ENCODE data around the gene CPED1. TPM values are rescaled to one million over a fixed set of nuclear protein-coding genes. Genes with fewer than 3 reads are reported as not detected.

Gene CPED1
- total RNA-seq, 1 donor from 2014 or later, result 0.09 TPM

DNA sequence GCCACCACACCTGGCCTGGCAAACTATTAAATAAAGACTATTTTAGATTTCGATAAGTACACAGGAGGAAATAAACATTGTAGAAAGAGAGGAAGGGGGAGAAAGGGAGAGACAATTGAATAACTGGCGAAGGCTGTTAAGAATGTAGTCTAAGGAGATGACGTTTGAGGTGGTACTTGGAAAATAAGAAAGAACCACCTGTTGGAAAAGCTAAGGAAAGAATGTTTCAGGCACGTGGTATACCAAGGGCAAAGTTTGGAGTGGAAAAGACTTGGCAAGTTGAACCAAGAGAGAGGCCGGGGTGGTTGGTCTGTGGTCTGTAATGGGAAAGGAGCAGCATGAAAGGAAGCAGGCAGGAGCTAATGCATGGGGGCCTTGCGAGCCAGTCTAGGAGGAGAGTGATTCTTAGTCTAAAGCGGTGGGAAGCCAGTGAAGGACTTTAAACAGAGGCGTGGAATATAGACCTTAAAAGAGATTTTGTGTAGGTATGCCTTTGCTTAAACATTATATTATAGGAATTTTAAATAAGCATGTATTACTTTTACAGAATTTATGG is 28.5 kb upstream of the CPED1 start:
- no peak overlapping the region for H3K27ac Mint-ChIP-seq
- intact Hi-C loops (cut with micrococcal nuclease), result no loop called here

DNA sequence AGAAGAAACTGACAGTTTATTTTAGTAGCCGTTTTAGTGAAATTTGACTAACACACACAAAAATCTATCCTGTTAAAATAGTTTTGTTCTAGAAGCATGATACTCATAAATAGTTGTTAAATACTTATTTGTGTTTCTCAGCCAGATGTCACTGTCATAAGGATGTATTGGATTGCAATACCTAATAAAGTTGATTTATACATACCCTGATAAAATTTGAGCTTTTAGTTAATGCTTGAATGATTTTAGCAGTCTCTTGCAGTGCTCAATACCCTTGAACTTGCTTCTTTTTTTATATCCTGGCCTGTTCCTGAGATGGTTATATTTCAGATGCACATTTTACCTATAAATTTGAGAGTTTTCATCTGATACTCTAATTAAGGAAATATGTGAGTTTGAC is 27.8 kb upstream of the CPED1 start:
- CTCF ChIA-PET, result no interaction called here
- intact Hi-C loops (cut with micrococcal nuclease), result no loop called here
- POLR2A ChIA-PET, result interaction anchor here (1.4 kb wide), 1 partner anchor 10 kb away, joined by 24 read pairs; the partner anchor contains the start of gene ING3
- TF ChIP-seq, protein P1, sequence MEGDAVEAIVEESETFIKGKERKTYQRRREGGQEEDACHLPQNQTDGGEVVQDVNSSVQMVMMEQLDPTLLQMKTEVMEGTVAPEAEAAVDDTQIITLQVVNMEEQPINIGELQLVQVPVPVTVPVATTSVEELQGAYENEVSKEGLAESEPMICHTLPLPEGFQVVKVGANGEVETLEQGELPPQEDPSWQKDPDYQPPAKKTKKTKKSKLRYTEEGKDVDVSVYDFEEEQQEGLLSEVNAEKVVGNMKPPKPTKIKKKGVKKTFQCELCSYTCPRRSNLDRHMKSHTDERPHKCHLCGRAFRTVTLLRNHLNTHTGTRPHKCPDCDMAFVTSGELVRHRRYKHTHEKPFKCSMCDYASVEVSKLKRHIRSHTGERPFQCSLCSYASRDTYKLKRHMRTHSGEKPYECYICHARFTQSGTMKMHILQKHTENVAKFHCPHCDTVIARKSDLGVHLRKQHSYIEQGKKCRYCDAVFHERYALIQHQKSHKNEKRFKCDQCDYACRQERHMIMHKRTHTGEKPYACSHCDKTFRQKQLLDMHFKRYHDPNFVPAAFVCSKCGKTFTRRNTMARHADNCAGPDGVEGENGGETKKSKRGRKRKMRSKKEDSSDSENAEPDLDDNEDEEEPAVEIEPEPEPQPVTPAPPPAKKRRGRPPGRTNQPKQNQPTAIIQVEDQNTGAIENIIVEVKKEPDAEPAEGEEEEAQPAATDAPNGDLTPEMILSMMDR (IDR thresholded peaks at IDR 0.05), result no peak
- ATAC-seq (ENCODE audit: low read depth) (no peak), DNase-seq (no peak)
- Mint-ChIP-seq H3K4me3 (no peak overlapping the region), H3K4me1 (peaks cover 13% of the 10 kb centered on the region), H3K9me3 (no peaks in the 10 kb centered on the region), H3K27ac (no peak overlapping the region), H3K36me3 (ENCODE audit: low read depth) (peaks cover 67% of the 10 kb centered on the region), H3K27me3 (no peaks in the 10 kb centered on the region)

More for the DNA sequence above, 28.5 kb upstream of the CPED1 start:
- TF ChIP-seq, protein P1 (IDR thresholded peaks at IDR 0.05), result no peak
- no peak for ATAC-seq (ENCODE audit: low read depth)
- no peak overlapping the region for H3K4me3 Mint-ChIP-seq
- H3K36me3 Mint-ChIP-seq (ENCODE audit: low read depth), result peaks cover 66% of the 10 kb centered on the region
- no peaks in the 10 kb centered on the region for H3K27me3 Mint-ChIP-seq
- no peak for DNase-seq
- H3K4me1 Mint-ChIP-seq, result peaks cover 13% of the 10 kb centered on the region
- POLR2A ChIA-PET, result interaction anchor here (1.4 kb wide), 1 partner anchor 9 kb away, joined by 24 read pairs; the partner anchor contains the start of gene ING3
- CTCF ChIA-PET, result no interaction called here
- H3K9me3 Mint-ChIP-seq, result no peaks in the 10 kb centered on the region

DNA sequence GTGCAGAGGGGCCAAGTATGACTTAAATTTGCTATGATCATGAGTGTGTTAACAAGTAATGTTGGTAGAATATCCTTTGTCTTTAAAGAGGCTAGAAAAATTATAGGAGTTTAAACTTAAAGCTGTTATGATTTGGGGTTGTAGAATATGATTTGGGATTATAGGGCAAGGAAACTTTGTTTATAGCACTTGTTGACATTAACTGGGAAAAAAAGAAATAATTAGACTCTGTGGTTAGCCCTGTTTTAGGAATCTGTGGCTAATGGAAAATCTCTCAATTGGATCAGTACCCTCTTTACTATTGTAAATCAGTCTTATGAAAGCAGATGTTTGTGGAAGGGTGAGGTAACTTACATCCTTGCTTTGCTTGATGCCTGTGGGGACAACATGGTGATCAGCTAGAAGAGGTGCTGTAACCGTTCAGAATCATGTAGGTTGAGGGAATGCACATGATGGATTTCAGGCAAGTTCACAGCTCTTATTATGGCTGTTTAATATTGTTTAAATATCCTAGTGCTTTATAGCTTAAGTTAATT is 26.8 kb upstream of the CPED1 start:
- intact Hi-C loops (cut with micrococcal nuclease), result no loop called here
- ATAC-seq (ENCODE audit: low read depth) (no peak), DNase-seq (no peak)
- H3K4me1 Mint-ChIP-seq, result peaks cover 10% of the 10 kb centered on the region
- ChIA-PET POLR2A (interaction anchor here (0.7 kb wide), 1 partner anchor 11 kb away, joined by 3 read pairs; the partner anchor contains the start of gene ING3), CTCF (no interaction called here)
- H3K36me3 Mint-ChIP-seq (ENCODE audit: low read depth), result peaks cover 69% of the 10 kb centered on the region
- no peak overlapping the region for H3K27ac Mint-ChIP-seq
- no peaks in the 10 kb centered on the region for H3K9me3 Mint-ChIP-seq
- no peak overlapping the region for H3K4me3 Mint-ChIP-seq
- TF ChIP-seq, protein P1 (IDR thresholded peaks at IDR 0.05), result no peak
- no peaks in the 10 kb centered on the region for H3K27me3 Mint-ChIP-seq

DNA sequence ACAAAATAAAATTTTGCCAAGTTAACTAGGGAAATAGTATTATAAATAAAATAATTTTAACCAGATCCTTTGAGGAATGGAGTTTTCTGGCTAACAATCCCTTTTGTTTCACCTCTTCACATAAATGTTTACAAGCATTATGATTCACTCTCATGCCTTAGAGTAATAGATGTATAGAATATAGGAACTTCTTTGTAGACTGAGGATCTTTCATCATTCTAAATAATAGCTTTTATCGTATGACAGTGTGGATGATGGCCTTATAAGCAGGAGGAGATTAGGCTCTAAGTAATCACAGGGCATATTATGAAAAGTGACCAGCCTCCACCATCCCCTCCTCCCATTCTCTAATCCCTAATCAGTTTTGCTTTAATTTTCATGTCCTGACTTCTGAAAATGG is 24.4 kb upstream of the CPED1 start:
- ATAC-seq (ENCODE audit: low read depth) (no peak), DNase-seq (no peak)
- H3K27ac Mint-ChIP-seq, result no peak overlapping the region
- H3K36me3 Mint-ChIP-seq (ENCODE audit: low read depth), result peaks cover 68% of the 10 kb centered on the region
- intact Hi-C loops (cut with micrococcal nuclease), result no loop called here
- ChIA-PET CTCF (no interaction called here), POLR2A (no interaction called here)
- H3K4me3 Mint-ChIP-seq, result no peak overlapping the region
- no peaks in the 10 kb centered on the region for H3K9me3 Mint-ChIP-seq
- H3K4me1 Mint-ChIP-seq, result peaks cover 10% of the 10 kb centered on the region
- TF ChIP-seq, protein P1 (IDR thresholded peaks at IDR 0.05), result no peak
- H3K27me3 Mint-ChIP-seq, result no peaks in the 10 kb centered on the region

DNA sequence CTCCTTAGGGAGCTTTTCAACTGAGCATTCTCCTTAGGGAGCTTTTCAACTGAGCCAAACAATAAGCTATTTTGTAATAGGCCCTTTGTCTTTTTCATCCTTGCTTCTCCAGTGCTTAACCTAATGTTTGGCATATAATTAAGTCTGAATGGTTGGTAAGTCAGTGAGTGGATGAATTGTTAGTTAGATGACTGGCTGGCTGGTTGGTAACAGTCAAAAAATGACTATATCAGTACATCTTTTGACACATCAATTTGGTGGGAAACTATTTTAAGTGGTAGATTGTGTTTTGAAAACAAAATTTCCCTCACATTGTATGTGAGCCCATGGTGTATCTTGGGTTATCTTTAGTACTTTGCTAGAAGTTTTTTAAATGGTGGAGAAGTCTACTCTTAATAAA is 21.6 kb upstream of the CPED1 start:
- ATAC-seq (ENCODE audit: low read depth), result no peak
- CTCF ChIA-PET, result no interaction called here
- no peaks in the 10 kb centered on the region for H3K27me3 Mint-ChIP-seq
- intact Hi-C loops (cut with micrococcal nuclease), result no loop called here
- no peak overlapping the region for H3K27ac Mint-ChIP-seq
- H3K9me3 Mint-ChIP-seq, result no peaks in the 10 kb centered on the region
- no peak for DNase-seq
- POLR2A ChIA-PET, result no interaction called here
- H3K36me3 Mint-ChIP-seq (ENCODE audit: low read depth), result peaks cover 66% of the 10 kb centered on the region
- no peak overlapping the region for H3K4me3 Mint-ChIP-seq
- peaks cover 2% of the 10 kb centered on the region for H3K4me1 Mint-ChIP-seq
- TF ChIP-seq, protein P1 (IDR thresholded peaks at IDR 0.05), result no peak
